Middle frontal gyrus (tissue), 1 donor: ENCODE results near the gene OSTN.

Experiments
- DNase-seq: peaks from one replicate; pipeline ENCODE4 v3.0.0-alpha.2; 2015; ENCODE audit warnings: low spot score; ENCODE audit errors: extremely low spot score

Gene OSTN

DNA sequence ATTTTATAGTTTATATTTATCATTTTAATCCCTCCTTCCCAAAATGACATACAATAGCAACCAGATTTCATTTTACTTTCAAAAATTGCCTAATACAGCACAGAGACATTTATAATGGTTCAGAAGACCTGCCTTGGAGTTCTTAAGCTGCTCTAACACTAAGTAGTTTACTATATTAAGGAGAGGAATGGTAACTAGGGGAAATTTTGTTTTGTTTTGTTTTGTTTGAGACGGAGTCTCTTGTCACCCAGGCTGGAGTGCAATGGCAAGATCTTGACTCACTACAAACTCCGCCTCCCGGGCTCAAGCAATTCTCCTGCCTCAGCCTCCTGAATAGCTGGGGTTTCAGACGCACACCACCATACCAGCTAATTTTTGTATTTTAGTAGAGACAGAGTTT lies 107.4 kb downstream of the OSTN start:
- no peak for DNase-seq

DNA sequence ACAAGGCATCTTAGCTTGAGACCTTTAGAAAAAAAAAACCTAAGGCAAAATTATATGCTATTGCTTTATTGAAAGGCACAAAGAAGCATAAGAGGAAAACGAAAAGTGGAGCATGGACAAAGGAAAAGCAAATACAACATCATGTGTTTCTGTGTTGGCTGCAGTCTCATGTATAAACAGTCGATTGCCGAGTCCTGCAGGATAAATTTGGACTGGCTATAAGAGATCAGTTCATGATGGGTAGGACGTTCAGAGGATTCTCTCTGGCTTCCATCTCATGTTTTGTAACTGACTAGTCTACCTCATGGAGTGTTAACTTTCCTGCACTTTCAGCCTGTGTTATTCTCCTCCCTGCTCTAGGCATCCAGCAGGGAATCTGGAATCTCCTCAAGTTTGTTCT lies 108.3 kb downstream of the OSTN start:
- no peak for DNase-seq

DNA sequence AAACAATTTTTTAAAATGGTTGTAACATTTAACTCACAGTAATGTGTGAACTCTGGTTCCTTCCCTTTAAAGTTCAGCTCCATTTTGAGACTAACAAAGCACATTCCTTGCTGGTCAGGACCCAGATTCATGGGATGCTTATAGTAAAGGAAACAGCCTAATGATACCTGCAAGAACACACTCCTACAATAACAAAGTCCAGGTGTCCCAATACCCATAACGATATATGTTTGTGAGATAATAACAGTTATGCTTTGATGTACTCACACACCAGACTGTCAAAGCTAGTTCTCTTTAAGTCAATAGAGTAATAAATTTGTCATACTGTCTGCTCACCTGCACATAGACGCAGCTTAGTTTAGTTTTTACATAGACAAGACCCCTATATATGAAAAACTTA lies 114.3 kb downstream of the OSTN start:
- DNase-seq = no peak

DNA sequence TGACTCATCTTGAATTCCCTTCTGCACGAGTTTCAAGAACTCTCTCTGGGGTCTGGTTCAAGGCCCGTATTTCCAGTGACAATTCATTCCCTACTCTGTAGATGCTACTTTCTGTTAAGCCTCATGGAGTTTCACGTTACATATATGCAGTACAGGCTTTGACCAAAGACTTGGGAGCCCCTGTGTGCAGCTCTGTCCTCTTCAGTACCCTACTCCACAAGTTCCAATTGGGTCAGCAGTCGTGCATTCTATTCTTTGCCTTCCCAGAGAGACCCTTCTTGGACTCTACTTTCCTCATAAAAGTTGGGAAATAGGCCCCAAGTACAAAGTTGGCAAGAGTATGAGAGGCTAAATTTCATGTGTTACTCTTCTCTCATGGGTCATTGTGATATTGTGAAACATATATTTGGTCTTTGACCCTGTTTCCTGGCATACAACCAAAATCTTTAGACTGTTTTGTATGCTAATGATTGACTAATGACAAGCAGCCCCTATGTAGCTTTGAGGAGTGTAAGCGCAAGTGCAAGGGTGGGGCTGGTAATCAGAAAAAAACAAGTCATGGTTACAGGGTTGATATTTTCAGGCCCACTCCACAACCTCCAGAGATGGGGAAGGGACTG lies 115.2 kb downstream of the OSTN start:
- no peak for DNase-seq
